Activated T-cell treated with anti-CD3 and anti-CD28 coated beads, Interleukin-2, amount 50 U/mL, for 24 hours (primary cell): ENCODE measurements around the gene RIOK3.

Experiments
- DNase-seq: peaks from one replicate; pipeline ENCODE4 v3.0.0-alpha.2; 2020
- H3K27ac Mint-ChIP-seq: 2 replicates; pipeline ENCODE4 v1.8.0; 2020; ENCODE audit warnings: mild to moderate bottlenecking, mixed read lengths
- H3K27me3 Mint-ChIP-seq: 2 replicates; pipeline ENCODE4 v1.8.0; 2020; ENCODE audit warnings: mixed read lengths
- H3K36me3 Mint-ChIP-seq: 2 replicates; pipeline ENCODE4 v1.8.0; 2020; ENCODE audit warnings: low read depth, mixed read lengths
- H3K4me1 Mint-ChIP-seq: 2 replicates; pipeline ENCODE4 v1.8.0; 2020; ENCODE audit warnings: low read depth, mixed read lengths
- H3K4me3 Mint-ChIP-seq: 2 replicates; pipeline ENCODE4 v1.8.0; 2020; ENCODE audit warnings: mild to moderate bottlenecking, moderate library complexity, mixed read lengths
- H3K9me3 Mint-ChIP-seq: 2 replicates; pipeline ENCODE4 v1.8.0; 2020; ENCODE audit warnings: mixed read lengths

Gene RIOK3

DNA sequence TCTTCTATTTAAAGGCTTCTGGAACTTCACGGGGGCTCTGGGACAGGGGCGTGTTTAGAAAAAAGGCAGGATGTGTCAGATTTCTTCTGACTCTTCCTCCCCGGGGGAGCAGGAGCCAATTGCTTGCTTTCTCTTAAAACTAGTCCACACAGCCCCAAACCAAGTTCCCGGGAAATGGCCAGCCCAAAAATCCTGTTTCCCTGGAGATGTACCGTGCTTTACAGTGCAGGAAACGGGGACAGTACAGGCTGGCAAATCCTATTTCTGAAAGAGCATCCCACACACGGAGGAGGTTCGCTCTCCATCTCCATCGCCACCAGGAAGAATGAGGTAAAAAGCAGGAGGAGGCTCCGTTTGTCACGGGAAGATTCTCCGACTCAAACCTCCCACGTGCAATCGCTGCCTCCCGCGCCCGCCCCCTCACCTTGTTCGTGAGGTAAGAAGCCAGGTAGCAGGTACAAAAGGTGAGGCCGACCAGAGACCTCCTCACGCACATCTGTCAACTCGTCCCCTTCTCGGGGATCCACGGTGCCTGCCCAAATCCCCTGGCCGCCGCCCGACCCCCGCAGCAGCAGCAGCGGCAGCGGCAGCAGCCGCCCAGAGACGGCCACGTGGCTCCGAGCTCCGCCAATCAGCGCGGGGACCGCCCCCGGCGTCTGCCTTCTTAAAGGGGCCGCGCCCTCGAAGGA is 15.6 kb upstream of the RIOK3 start:
- H3K36me3 Mint-ChIP-seq, result peaks cover 6% of the 10 kb centered on the region
- peak overlapping the region; percentile 87 for H3K27ac Mint-ChIP-seq
- peak overlapping the region; percentile 89 for H3K4me3 Mint-ChIP-seq
- H3K9me3 Mint-ChIP-seq, result no peaks in the 10 kb centered on the region
- no peaks in the 10 kb centered on the region for H3K27me3 Mint-ChIP-seq
- peaks cover 21% of the 10 kb centered on the region for H3K4me1 Mint-ChIP-seq
- DNase-seq, result peak; percentile 87

DNA sequence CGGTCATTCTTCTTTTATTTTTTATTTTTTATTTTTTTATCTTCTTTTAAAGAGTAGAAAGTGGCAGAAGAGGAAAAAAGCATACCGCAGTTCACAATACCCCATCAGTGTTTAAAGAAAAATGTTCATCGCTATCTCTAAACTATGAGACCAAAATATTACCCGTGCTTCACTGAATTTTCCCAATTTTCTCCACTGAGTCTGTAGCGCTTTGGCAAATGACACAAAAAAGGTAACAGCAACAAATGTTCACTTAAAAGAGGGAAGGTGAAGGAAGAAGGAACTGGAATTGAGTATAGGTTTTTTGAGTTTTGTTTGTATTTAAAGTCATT is 15.1 kb upstream of the RIOK3 start:
- Mint-ChIP-seq H3K27ac (peak overlapping the region; percentile 72), H3K4me1 (peaks cover 21% of the 10 kb centered on the region), H3K9me3 (no peaks in the 10 kb centered on the region), H3K36me3 (peaks cover 6% of the 10 kb centered on the region), H3K27me3 (no peaks in the 10 kb centered on the region), H3K4me3 (peak overlapping the region; percentile 89)
- no peak for DNase-seq

DNA sequence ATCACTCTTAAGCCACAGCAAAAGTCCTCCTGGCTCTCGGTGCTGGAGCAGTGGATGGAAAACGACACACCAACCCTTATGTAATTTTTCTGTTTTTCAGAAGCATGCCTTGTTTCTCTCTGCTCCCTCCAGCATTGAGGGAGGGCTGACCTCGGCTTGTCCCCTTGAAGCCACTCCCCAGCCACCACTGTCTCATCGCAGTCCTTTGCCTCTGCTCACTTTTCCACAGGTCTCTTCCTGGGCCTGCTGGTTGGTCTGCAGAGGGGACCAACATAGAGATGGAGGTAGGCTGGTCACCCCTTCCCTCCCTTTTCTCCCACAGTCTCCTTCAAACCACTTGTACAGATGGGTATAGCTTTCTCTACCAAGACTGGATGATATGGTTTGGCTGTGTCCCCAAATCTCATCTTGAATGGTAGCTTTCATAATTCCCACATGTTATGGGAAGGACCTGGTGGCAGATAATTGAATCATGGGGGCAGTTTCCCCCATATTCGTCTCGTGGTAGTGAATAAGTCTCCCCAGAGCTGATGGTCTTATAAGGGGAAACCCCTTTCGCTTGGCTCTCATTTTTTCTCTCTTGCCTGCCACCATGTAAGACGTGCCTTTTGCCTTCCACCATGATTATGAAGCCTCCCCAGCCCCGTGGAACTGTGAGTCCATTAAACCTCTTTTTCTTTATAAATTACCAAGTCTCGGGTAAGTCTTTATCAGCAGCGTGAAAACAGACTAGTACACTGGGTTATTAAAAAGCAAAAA is 14.3 kb upstream of the RIOK3 start:
- Mint-ChIP-seq H3K4me1 (peaks cover 21% of the 10 kb centered on the region), H3K27ac (no peak overlapping the region), H3K36me3 (peaks cover 6% of the 10 kb centered on the region), H3K4me3 (peak overlapping the region; percentile 89), H3K9me3 (no peaks in the 10 kb centered on the region), H3K27me3 (no peaks in the 10 kb centered on the region)
- DNase-seq, result no peak

DNA sequence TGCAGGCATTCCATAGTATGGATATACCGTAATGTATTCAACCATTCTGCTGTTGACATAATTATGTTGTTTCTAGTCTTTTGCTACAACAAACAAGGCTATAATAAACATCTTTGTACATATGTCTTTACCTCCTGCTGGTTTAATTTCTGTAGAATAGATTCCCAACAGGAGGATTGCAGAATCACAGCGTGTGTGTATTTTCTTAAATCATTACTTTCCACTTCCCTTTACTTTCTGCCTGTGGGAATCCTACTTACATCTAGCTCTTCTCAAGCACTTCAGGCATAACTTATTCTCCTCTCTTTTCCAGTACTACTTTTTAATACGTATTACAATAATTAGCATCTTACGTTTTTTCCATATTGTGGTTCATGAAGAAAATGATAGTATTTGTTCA is 13.0 kb upstream of the RIOK3 start:
- Mint-ChIP-seq H3K27ac (no peak overlapping the region), H3K36me3 (peaks cover 6% of the 10 kb centered on the region), H3K27me3 (peaks cover 3% of the 10 kb centered on the region), H3K9me3 (no peaks in the 10 kb centered on the region), H3K4me3 (no peak overlapping the region), H3K4me1 (peaks cover 21% of the 10 kb centered on the region)
- no peak for DNase-seq

DNA sequence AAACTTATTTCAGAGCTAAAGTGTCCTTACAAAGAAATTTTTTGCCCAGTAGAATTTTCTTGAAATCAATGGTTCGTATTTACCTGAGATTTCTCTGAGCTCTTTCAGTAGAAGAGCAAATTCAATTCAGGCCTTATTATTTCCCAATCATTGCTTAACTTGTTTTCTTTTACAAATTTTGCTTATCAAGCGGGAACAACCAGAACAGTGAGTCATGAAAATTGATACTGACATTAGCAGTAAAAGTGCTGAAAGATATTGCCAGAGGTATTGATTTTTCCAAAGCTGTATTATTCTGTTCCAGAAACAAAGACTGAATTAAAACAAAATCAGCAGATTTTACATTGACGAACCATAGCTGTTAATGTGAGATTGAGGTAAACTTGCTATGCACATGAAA is 10.1 kb upstream of the RIOK3 start:
- peaks cover 3% of the 10 kb centered on the region for H3K27me3 Mint-ChIP-seq
- DNase-seq, result no peak
- H3K9me3 Mint-ChIP-seq, result no peaks in the 10 kb centered on the region
- H3K4me3 Mint-ChIP-seq, result no peak overlapping the region
- no peak overlapping the region for H3K27ac Mint-ChIP-seq
- peaks cover 12% of the 10 kb centered on the region for H3K4me1 Mint-ChIP-seq
- H3K36me3 Mint-ChIP-seq, result no peaks in the 10 kb centered on the region

DNA sequence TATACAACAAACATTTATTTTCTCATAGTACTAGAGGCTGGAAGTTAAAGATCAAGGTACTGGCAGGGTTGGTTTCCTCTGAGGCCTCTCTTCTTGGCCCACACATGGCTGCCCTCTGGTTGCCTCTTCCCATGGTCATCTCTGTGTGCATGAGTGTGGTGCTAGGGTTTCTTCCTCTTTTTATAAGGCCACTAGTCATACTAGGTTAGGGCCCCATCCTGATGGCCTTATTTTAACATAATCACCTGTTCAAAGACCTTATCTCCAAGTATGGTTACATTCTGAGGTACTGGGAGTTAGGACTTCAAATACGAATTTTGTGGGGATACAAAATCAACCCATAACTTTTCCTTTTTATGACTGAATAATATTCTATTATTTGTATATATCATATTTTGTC is 4.8 kb upstream of the RIOK3 start:
- no peak for DNase-seq
- H3K9me3 Mint-ChIP-seq, result no peaks in the 10 kb centered on the region
- peaks cover 5% of the 10 kb centered on the region for H3K36me3 Mint-ChIP-seq
- H3K27me3 Mint-ChIP-seq, result peaks cover 3% of the 10 kb centered on the region
- peaks cover 19% of the 10 kb centered on the region for H3K4me1 Mint-ChIP-seq
- H3K27ac Mint-ChIP-seq, result no peak overlapping the region
- H3K4me3 Mint-ChIP-seq, result no peak overlapping the region

DNA sequence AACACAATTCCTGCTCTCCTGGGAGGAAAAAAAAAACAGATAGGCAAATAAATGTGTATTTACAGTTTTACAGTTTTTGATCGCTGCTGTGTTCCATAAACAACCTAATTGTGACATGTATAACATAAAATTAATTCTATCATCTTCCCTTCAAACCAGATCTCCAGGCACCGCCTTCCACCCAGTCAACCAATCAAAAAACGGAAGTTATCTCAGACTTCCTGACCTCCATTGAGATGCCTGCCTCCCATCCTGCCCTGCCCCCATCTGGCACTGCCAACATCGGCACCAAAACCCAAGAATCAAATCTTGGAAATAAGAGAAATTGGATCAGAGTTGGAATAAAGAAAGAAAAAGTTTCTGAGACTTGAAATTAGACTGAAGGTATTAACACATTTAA is 3.1 kb upstream of the RIOK3 start:
- no peak overlapping the region for H3K27ac Mint-ChIP-seq
- peaks cover 21% of the 10 kb centered on the region for H3K36me3 Mint-ChIP-seq
- DNase-seq, result no peak
- H3K4me1 Mint-ChIP-seq, result peaks cover 32% of the 10 kb centered on the region
- no peak overlapping the region for H3K4me3 Mint-ChIP-seq
- H3K27me3 Mint-ChIP-seq, result no peaks in the 10 kb centered on the region
- H3K9me3 Mint-ChIP-seq, result no peaks in the 10 kb centered on the region

DNA sequence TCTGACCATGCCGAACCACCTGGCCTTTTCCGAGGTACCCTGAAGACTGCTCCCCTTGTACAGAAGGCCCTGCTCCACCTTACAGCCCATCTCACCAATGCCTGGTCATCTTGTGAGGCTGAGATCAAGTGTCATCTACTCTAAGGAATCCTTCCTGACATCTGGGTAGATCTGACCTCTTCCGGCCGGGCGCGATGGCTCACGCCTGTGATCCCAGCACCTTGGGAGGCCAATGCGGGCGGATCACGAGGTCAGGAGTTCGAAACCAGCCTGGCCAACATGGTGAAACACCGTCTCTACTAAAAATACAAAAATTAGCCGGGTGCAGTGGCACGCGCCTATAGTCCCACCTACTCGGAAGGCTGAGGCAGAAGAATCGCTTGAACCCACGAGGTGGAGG is 2.1 kb upstream of the RIOK3 start:
- DNase-seq, result no peak
- peaks cover 26% of the 10 kb centered on the region for H3K36me3 Mint-ChIP-seq
- no peaks in the 10 kb centered on the region for H3K27me3 Mint-ChIP-seq
- H3K9me3 Mint-ChIP-seq, result no peaks in the 10 kb centered on the region
- no peak overlapping the region for H3K4me3 Mint-ChIP-seq
- H3K27ac Mint-ChIP-seq, result peak overlapping the region; percentile 44
- H3K4me1 Mint-ChIP-seq, result peaks cover 38% of the 10 kb centered on the region

DNA sequence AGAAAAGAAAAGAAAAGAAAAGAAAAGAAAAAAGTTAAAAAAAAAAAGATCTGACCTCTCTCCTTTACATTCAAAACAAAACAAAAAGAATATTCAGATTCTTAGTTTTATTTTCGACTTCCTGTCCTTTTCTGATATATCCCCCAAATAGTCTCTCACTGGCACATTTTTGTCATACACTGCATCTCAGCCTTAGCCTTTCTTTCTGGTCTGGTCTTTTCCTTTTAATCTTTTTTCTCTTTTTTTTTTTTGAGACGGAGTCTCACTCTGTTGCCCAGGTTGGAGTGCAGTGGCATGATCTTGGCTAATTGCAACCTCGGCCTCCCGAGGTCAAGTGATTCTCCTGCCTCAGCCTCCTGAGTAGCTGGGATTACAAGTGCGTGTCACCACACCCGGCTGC is 1.6 kb upstream of the RIOK3 start:
- H3K27ac Mint-ChIP-seq, result peak overlapping the region; percentile 6
- H3K9me3 Mint-ChIP-seq, result no peaks in the 10 kb centered on the region
- H3K27me3 Mint-ChIP-seq, result no peaks in the 10 kb centered on the region
- peaks cover 28% of the 10 kb centered on the region for H3K36me3 Mint-ChIP-seq
- no peak overlapping the region for H3K4me3 Mint-ChIP-seq
- DNase-seq, result no peak
- H3K4me1 Mint-ChIP-seq, result peaks cover 41% of the 10 kb centered on the region

DNA sequence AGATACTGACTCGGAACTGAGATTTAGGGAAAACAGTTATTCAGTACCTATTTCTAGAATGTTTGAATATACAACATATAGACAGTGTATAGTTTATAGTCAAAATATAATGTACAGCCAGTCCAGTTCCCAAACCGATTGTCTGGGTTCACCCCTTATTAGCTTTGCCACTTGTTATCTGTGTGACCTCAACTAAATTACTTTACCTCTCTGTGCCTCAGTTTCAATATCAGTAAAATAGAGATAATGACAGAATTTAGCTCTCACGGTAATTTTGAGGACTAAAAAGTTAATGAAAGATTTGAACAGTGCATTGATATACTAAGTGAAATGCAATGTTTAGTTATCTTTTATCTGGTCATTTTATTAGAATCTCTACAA is 750 bp upstream of the RIOK3 start:
- no peaks in the 10 kb centered on the region for H3K27me3 Mint-ChIP-seq
- H3K4me3 Mint-ChIP-seq, result peak overlapping the region; percentile 100
- H3K9me3 Mint-ChIP-seq, result no peaks in the 10 kb centered on the region
- H3K4me1 Mint-ChIP-seq, result peaks cover 49% of the 10 kb centered on the region
- H3K36me3 Mint-ChIP-seq, result peaks cover 35% of the 10 kb centered on the region
- peak overlapping the region; percentile 93 for H3K27ac Mint-ChIP-seq
- DNase-seq, result no peak

DNA sequence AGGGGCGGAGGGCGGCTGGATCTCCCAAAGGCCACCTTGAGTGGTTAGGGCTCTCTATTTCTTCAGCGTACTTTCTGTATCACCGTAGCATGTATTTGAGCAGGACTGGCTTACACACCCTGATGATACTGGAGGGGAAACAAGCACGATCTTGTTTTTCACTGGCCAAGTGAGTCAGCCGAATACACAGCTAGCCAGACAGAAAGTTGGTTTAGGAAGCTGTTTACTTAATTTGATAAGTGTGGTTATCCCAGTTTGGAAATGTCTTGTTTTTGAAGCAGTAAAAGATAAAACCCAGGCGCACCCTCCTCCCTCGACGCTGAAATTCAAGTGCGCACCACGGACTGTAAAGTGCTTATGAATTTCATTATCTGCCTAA is 582 bp downstream of the RIOK3 start:
- Mint-ChIP-seq H3K9me3 (no peaks in the 10 kb centered on the region), H3K4me3 (peak overlapping the region; percentile 100), H3K4me1 (peaks cover 62% of the 10 kb centered on the region), H3K36me3 (peaks cover 45% of the 10 kb centered on the region), H3K27me3 (no peaks in the 10 kb centered on the region), H3K27ac (peak overlapping the region; percentile 93)
- no peak for DNase-seq

DNA sequence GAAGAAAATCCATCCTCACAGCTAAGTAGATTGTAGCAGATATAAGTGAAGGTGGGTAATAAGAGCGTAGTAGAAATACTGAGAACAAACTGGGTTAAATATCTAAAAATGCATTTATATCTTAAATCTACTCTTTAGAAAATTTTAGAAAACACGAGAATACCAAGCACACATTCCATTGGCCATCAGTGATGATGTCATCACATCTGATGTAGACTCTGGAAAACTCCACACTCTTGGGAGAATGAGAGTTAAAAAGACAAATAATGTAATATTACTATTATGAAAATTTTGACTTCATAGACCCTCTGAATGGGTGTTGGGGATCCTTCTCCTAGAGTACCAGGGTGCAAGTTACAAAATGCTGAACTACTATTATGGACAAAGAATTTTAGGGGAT is 3.7 kb downstream of the RIOK3 start:
- no peaks in the 10 kb centered on the region for H3K9me3 Mint-ChIP-seq
- H3K4me3 Mint-ChIP-seq, result no peak overlapping the region
- H3K4me1 Mint-ChIP-seq, result peaks cover 79% of the 10 kb centered on the region
- H3K36me3 Mint-ChIP-seq, result peaks cover 68% of the 10 kb centered on the region
- no peak overlapping the region for H3K27ac Mint-ChIP-seq
- H3K27me3 Mint-ChIP-seq, result no peaks in the 10 kb centered on the region
- no peak for DNase-seq

DNA sequence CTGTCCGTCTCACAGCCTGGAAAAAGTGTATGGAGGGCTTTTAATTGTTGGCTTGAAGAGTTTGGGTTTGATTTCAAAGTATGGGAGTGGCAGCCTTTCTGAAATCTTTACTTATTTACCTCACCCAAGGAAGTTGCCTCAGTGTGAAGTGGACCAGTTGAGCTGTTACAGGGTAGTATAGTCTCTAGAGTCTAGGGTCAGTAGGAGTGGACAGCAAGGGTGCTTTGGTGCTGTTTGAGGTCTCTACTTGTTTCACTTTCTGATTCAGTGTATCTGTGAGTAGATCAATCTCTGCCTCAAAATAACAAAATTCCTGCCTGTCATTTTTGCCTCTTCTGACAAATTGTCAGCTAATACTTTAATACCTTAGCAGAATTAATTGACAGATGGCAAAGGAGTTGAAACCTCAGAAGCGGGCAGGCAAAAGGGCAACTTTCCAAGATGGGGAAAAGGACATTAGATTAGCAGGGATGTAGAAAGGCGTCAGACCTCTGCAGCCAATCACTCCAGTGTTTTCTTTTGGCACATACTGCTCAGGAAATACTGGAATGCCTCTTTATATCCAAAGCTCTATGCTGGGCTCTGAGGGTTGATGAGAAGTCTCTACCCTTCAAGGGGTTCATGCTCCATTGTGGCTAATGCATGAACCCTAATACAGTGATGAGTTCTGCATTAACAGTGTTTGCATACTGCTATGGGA is 5.9 kb downstream of the RIOK3 start:
- no peaks in the 10 kb centered on the region for H3K9me3 Mint-ChIP-seq
- no peak overlapping the region for H3K4me3 Mint-ChIP-seq
- DNase-seq, result no peak
- H3K36me3 Mint-ChIP-seq, result peaks cover 76% of the 10 kb centered on the region
- H3K27me3 Mint-ChIP-seq, result no peaks in the 10 kb centered on the region
- peaks cover 66% of the 10 kb centered on the region for H3K4me1 Mint-ChIP-seq
- peak overlapping the region; percentile 71 for H3K27ac Mint-ChIP-seq

DNA sequence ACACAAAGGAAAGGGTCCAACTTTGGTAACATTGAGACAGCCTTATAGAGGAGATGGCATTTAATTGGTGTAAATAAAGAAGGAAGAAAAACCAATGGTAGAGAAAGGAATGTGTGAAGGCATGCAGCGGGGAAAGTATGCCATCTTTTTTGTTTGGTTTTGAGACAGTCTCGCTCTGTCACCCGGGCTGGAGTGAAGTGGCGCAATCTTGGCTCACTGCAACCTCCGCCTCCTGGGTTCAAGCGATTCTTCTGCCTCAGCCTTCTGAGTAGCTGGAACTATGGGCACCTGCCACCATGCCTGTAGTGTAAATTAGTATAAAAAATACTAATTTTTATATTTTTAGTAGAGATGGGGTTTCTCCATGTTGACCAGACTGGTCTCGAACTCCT is 6.4 kb downstream of the RIOK3 start:
- no peak for DNase-seq
- Mint-ChIP-seq H3K36me3 (peaks cover 76% of the 10 kb centered on the region), H3K27me3 (no peaks in the 10 kb centered on the region), H3K4me1 (peaks cover 60% of the 10 kb centered on the region), H3K4me3 (no peak overlapping the region), H3K9me3 (no peaks in the 10 kb centered on the region), H3K27ac (no peak overlapping the region)
